GM12892 (cell line): ENCODE results near the gene CIAO2A.

Experiments
- POLR2A ChIP-seq: IDR thresholded peaks from 2 replicates; pipeline ENCODE4 v1.6.1; 2011; ENCODE audit warnings: low read depth, low read length, control low read depth
- POLR2AphosphoS5 ChIP-seq: IDR thresholded peaks from 2 replicates; pipeline ENCODE4 v1.6.1; 2011; ENCODE audit warnings: low read depth, low read length, control low read depth
- TAF1 ChIP-seq: IDR thresholded peaks from 2 replicates; pipeline ENCODE4 v1.6.1; 2011; ENCODE audit warnings: low read depth, mild to moderate bottlenecking, control low read depth, low read length, borderline replicate concordance

GRCh38 chr15:64067564-64068030 is 26.0 kb downstream of the CIAO2A start:
- TF ChIP-seq POLR2AphosphoS5 (no peak), TAF1 (no peak), POLR2A (no peak)
